Prostate gland (tissue), 2 donors: ENCODE data around the gene SCARB1. TPM values are rescaled to one million over a fixed set of nuclear protein-coding genes. Genes with fewer than 3 reads are reported as not detected.

Experiments used
- DNase-seq: peaks from one replicate; pipeline ENCODE4 v3.0.0-alpha.2; 2019; ENCODE audit warnings: low spot score
- H3K27ac ChIP-seq, 2 donors: fragments of 200-600 bp; sonication (generic); 2 replicates each; pipeline ENCODE4 v1.5.1; 2017 to 2019
- H3K27me3 ChIP-seq: fragments of 200-600 bp; sonication (generic); replicated peaks from 2 replicates; pipeline ENCODE4 v1.5.1; 2019; ENCODE audit not compliant: insufficient read depth
- H3K36me3 ChIP-seq, 2 donors: fragments of 200-600 bp; sonication (generic); 1 replicate in 1 of 2; 2 replicates in 1 of 2; pipeline versions ENCODE4 v1.5.1 to v1.8.1; 2017 to 2019
- H3K4me1 ChIP-seq: fragments of 200-600 bp; sonication (generic); replicated peaks from 2 replicates; pipeline ENCODE4 v1.5.1; 2019
- H3K4me3 ChIP-seq, 2 donors: fragments of 200-600 bp; sonication (generic); 2 replicates each; pipeline ENCODE4 v1.5.1; 2017 to 2019
- H3K9me3 ChIP-seq: fragments of 200-600 bp; sonication (generic); 2 replicates; pipeline ENCODE4 v1.5.1; 2017
- POLR2A ChIP-seq: fragments of 450-650 bp; IDR thresholded peaks from one replicate; pipeline ENCODE4 v1.6.1; 2016; ENCODE audit warnings: antibody characterized with exemption, mild to moderate bottlenecking
- POLR2AphosphoS5 ChIP-seq: sonication (generic); formaldehyde crosslinking; IDR thresholded peaks from one replicate; pipeline ENCODE4 v1.6.1; 2017; ENCODE audit warnings: antibody characterized with exemption
- WGBS: methylation state at CpG from one replicate; pipeline ENCODE4 v1.1.5; 2018; 5-methylcytosine and 5-hydroxymethylcytosine counted together
- intact Hi-C: fragments of 100-400 bp; cut with DNase I; formaldehyde crosslinking; loops from one replicate; pipeline ENCODE4 v1.14.2; 2022
- total RNA-seq, 2 donors: library from RNA; depleted of rRNA; stranded (reverse); fragments of >200 nt; gene quantifications; one replicate each; pipeline ENCODE4 v1.1.0, GENCODE V29; 2016
- TF ChIP-seq, protein P1 (sequence below), 4 experiments: fragments of 200-600 bp in 2 of 4; fragments of 450-650 bp in 2 of 4; sonication (generic) in 2 of 4; IDR thresholded peaks; 1 replicate in 3 of 4; 2 replicates in 1 of 4; pipeline ENCODE4 v1.5.1; 2016 to 2019; ENCODE audit warnings: antibody characterized with exemption in 4 of 4, mild to moderate bottlenecking in 2 of 4, moderate library complexity in 2 of 4

SCARB1 gene
- total RNA-seq, 2 donors from 2014 or later, result 28.0 to 44.4 TPM

DNA sequence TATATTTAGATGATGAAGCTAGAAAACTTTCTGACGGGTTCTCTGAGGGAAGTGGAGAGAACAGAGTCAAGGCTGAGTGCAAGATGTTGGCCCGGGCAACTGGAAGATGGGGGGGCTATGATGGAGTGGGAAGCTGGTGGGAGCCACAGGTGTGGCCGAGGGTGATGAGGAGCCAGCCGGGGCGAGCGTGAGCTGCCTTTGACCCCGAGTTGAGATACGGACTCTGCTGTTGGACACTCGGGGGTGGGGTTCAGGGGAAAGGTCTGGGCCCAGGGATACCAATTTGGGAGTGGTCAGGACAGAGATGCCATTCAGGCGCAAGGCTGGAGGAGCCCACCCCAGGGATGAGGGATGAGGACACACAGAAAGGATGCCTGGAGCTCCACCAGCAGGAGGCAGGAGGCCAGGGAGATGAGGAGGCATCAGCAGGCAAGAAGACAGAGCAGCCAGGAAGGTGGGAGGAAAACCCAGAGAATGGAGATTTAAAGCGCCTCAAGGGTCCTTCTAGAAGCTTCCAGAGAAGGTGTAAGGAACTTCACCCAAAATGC, 9.0 kb downstream of the SCARB1 start:
- TF ChIP-seq, protein P1, sequence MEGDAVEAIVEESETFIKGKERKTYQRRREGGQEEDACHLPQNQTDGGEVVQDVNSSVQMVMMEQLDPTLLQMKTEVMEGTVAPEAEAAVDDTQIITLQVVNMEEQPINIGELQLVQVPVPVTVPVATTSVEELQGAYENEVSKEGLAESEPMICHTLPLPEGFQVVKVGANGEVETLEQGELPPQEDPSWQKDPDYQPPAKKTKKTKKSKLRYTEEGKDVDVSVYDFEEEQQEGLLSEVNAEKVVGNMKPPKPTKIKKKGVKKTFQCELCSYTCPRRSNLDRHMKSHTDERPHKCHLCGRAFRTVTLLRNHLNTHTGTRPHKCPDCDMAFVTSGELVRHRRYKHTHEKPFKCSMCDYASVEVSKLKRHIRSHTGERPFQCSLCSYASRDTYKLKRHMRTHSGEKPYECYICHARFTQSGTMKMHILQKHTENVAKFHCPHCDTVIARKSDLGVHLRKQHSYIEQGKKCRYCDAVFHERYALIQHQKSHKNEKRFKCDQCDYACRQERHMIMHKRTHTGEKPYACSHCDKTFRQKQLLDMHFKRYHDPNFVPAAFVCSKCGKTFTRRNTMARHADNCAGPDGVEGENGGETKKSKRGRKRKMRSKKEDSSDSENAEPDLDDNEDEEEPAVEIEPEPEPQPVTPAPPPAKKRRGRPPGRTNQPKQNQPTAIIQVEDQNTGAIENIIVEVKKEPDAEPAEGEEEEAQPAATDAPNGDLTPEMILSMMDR (IDR thresholded peaks at IDR 0.05), result no peak
- TF ChIP-seq POLR2AphosphoS5 (no peak), POLR2A (no peak)
- H3K27ac ChIP-seq, result no peak overlapping the region

DNA sequence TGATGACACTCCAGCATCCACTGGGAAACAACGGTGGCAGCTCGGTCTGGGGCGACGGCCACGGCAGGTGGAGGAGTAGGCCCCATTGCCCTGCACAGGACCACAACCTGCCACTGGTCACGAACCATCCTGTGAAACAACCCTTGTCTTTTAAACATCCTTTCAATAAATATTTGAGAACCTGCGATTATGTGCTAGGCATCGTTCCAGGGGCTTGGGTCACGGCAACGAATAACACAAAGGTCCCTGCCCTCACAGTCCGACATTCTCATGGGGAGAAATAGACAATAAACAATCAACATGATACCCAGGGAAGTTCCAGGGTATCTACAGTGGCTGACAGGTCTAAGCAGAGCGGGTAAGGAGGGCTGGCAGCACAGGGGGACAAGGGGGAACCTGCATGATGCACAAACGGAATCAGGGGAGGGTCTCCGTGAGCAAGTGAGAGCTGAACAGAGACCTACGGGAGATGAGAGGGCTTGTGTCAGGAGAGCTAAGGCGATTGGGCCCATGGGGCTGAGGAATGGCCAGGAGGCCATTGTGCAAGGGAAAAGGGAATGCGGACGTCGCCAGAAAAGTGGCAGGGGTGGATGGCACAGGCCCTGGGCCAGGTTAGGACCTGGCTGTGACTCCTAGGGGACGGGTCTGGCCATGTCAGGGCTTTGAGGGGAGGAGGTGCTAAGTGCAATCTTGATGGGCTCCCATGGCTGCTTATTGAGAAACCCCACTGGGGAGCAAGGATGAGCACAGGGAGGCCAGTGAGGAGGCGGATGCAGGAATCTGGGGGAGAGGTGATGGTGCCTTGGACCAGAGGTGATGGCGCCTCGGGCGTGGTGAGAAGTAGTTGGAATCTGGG, 9.7 kb downstream of the SCARB1 start:
- Histone ChIP-seq H3K27me3 (no peaks in the 10 kb centered on the region), H3K4me1 (no peaks in the 10 kb centered on the region), H3K4me3 (no peak overlapping the region), H3K27ac (no peak overlapping the region), H3K36me3 (no peaks in the 10 kb centered on the region), H3K9me3 (no peaks in the 10 kb centered on the region)
- WGBS, result 79% methylated on average over 24 of the region's 24 CpGs
- TF ChIP-seq POLR2AphosphoS5, result no peak
- TF ChIP-seq, protein P1 (IDR thresholded peaks at IDR 0.05), result no peak
- no peak for DNase-seq
- intact Hi-C loops, result no loop called here

More for the DNA sequence above, 9.0 kb downstream of the SCARB1 start:
- Histone ChIP-seq H3K36me3 (no peaks in the 10 kb centered on the region), H3K27me3 (no peaks in the 10 kb centered on the region), H3K9me3 (no peaks in the 10 kb centered on the region), H3K4me3 (no peak overlapping the region), H3K4me1 (no peaks in the 10 kb centered on the region)
- DNase-seq, result no peak
- intact Hi-C loops, result no loop called here
- WGBS, result 94% methylated on average over 11 of the region's 11 CpGs

DNA sequence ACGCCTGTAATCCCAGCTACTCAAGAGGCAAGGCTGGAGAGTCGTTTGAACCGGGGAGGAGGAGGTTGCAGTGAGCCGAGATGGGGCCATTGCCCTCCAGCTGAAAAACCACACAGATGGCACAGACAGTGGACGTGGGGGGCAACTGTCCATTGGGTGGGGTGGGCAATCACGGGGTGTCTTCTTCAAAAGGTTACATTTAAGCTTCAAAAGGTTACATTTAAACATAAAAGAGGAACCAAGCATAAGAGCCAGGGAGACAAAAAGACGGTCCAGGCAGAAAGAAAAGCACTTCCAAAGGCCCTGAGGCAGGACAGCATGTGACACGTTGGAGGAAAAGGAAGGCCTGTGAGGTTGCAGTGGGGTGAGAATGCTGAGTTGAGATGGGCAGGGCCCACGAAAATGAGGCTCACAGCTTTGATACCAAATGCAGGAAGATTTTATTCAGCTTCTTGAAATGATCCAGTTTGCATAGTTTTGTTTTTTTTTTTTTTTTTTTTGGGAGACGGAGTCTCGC, 10.7 kb downstream of the SCARB1 start:
- no peak for DNase-seq
- no peaks in the 10 kb centered on the region for H3K4me1 ChIP-seq

DNA sequence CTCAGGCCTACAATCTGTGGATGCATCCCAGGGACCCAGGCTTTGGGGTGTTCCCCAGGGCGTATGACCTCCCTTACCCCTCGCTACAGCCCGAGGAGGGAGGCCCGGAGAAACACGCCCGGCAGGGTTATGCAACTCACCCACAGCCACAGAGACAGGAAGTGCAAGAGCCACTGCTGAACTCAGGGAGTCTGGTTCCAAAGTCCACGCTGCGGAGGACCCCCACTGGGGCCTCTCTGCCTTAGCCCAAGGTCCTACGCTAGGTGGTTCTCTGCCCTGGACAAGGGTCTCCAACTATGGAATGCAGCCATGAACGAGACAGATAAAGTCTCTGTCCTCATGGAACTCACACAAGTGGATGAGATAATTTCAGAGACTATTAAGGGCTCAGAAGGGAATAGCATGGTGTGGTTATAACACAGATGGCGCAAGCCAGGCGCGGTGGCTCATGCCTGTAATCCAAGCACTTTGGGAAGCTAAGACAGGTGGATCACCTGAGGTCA, 11.3 kb downstream of the SCARB1 start:
- H3K27me3 ChIP-seq, result no peaks in the 10 kb centered on the region
- 71% methylated on average over 13 of the region's 13 CpGs for WGBS
- no peaks in the 10 kb centered on the region for H3K36me3 ChIP-seq
- TF ChIP-seq, protein P1 (IDR thresholded peaks at IDR 0.05), result no peak
- no peak for TF ChIP-seq POLR2A
- no peak for TF ChIP-seq POLR2AphosphoS5
- no peak for DNase-seq
- H3K4me1 ChIP-seq, result no peaks in the 10 kb centered on the region
- H3K4me3 ChIP-seq, result no peak overlapping the region
- intact Hi-C loops, result no loop called here
- H3K9me3 ChIP-seq, result no peaks in the 10 kb centered on the region
- no peak overlapping the region for H3K27ac ChIP-seq

More for the DNA sequence above, 10.7 kb downstream of the SCARB1 start:
- Histone ChIP-seq H3K4me3 (no peak overlapping the region), H3K9me3 (no peaks in the 10 kb centered on the region), H3K36me3 (no peaks in the 10 kb centered on the region), H3K27ac (no peak overlapping the region), H3K27me3 (no peaks in the 10 kb centered on the region)
- WGBS, result 87% methylated on average over 11 of the region's 11 CpGs
- TF ChIP-seq, protein P1 (IDR thresholded peaks at IDR 0.05), result no peak
- no peak for TF ChIP-seq POLR2AphosphoS5
- intact Hi-C loops, result no loop called here
